HG03139 (cell line): ENCODE results near the gene LAYN.

ENCODE experiments used
- ATAC-seq: cut with Tn5 transposase; IDR thresholded peaks from one replicate; pipeline ENCODE4 v1.9.1; 2021; ENCODE audit not compliant: unreplicated experiment

LAYN gene

GRCh38 chr11:111560800-111561199, 20.3 kb downstream of the LAYN start:
- no peak for ATAC-seq

- no peak for ATAC-seq
These were observed 20.8 kb downstream of the LAYN start for GRCh38 chr11:111561306-111561705.

- no peak for ATAC-seq
These were observed 21.3 kb downstream of the LAYN start for GRCh38 chr11:111561791-111562325.

GRCh38 chr11:111562692-111563389, 22.3 kb downstream of the LAYN start:
- no peak for ATAC-seq

GRCh38 chr11:111565114-111565720, 24.7 kb downstream of the LAYN start:
- ATAC-seq: no peak

- no peak for ATAC-seq
These were observed 25.8 kb downstream of the LAYN start for GRCh38 chr11:111566324-111566723.

- no peak for ATAC-seq
These were observed 29.0 kb downstream of the LAYN start for GRCh38 chr11:111569476-111569875.

GRCh38 chr11:111570796-111571195, 30.3 kb downstream of the LAYN start:
- no peak for ATAC-seq

GRCh38 chr11:111571829-111572501, 31.4 kb downstream of the LAYN start:
- no peak for ATAC-seq

GRCh38 chr11:111572581-111572980, 32.1 kb downstream of the LAYN start:
- ATAC-seq: no peak

- no peak for ATAC-seq
These were observed 33.3 kb downstream of the LAYN start for GRCh38 chr11:111573821-111574249.

- no peak for ATAC-seq
These were observed 34.1 kb downstream of the LAYN start for GRCh38 chr11:111574373-111575225.

GRCh38 chr11:111575740-111576139, 35.2 kb downstream of the LAYN start:
- no peak for ATAC-seq

GRCh38 chr11:111577821-111578220, 37.3 kb downstream of the LAYN start:
- ATAC-seq: no peak

- no peak for ATAC-seq
These were observed 40.8 kb downstream of the LAYN start for GRCh38 chr11:111581341-111581740.

GRCh38 chr11:111582163-111582562, 41.6 kb downstream of the LAYN start:
- ATAC-seq: no peak

GRCh38 chr11:111582881-111583280, 42.4 kb downstream of the LAYN start:
- ATAC-seq: no peak

GRCh38 chr11:111585371-111585770, 44.9 kb downstream of the LAYN start:
- no peak for ATAC-seq

GRCh38 chr11:111586388-111586831, 45.9 kb downstream of the LAYN start:
- no peak for ATAC-seq

GRCh38 chr11:111589114-111589513, 48.6 kb downstream of the LAYN start:
- no peak for ATAC-seq
